Tibial artery (tissue), 4 donors: Measurements from ENCODE around the gene ZNF462.

Experiments used
- DNase-seq, 2 donors: peaks; one replicate each; pipeline ENCODE4 v3.0.0-alpha.2; 2019
- H3K27ac ChIP-seq, 2 donors: fragments of 200-600 bp; sonication (generic) in 1 of 2; 1 replicate in 1 of 2; 2 replicates in 1 of 2; pipeline ENCODE4 v1.5.1; 2018 to 2019; ENCODE audit warnings: mild to moderate bottlenecking in 1 of 2
- H3K27me3 ChIP-seq, 2 donors: fragments of 200-600 bp; sonication (generic) in 1 of 2; one replicate each; pipeline versions ENCODE4 v1.5.1 to v1.6.0; 2016 to 2019
- H3K36me3 ChIP-seq, 3 donors: fragments of 200-600 bp; sonication (generic) in 2 of 3; one replicate each; pipeline ENCODE4 v1.5.1; 2016 to 2019; ENCODE audit warnings: mild to moderate bottlenecking in 2 of 3
- H3K4me1 ChIP-seq, 4 donors: fragments of 200-600 bp; sonication (generic) in 2 of 4; 1 replicate in 3 of 4; 2 replicates in 1 of 4; pipeline ENCODE4 v1.5.1; 2016 to 2019
- H3K4me3 ChIP-seq, 2 donors: fragments of 200-600 bp; sonication (generic) in 1 of 2; 1 replicate in 1 of 2; 2 replicates in 1 of 2; pipeline ENCODE4 v1.5.1; 2018 to 2019; ENCODE audit warnings: mild to moderate bottlenecking in 2 of 2
- H3K9me3 ChIP-seq, 3 donors: fragments of 200-600 bp; sonication (generic) in 1 of 3; one replicate each; pipeline ENCODE4 v1.5.1; 2016 to 2019
- CTCF ChIP-seq, 2 experiments: fragments of 200-600 bp in 1 of 2; fragments of 450-650 bp in 1 of 2; IDR thresholded peaks; one replicate each; pipeline ENCODE4 v1.5.1; 2017 to 2019; ENCODE audit warnings: antibody characterized with exemption in 2 of 2, mild to moderate bottlenecking in 1 of 2, moderate library complexity in 1 of 2
- intact Hi-C: fragments of 100-400 bp; cut with DNase I; formaldehyde crosslinking; loops from one replicate; pipeline ENCODE4 v1.15.0; 2023; ENCODE audit warnings: low total_unique reads

The ZNF462 gene

GRCh38 chr9:106928350-106928749 lies 65.4 kb downstream of the ZNF462 start:
- no peaks in the 10 kb centered on the region for H3K9me3 ChIP-seq
- no peaks in the 10 kb centered on the region for H3K27me3 ChIP-seq
- H3K36me3 ChIP-seq: peaks cover 20 to 90% (median 45%) of the 10 kb centered on the region in 3 donors
- intact Hi-C loops: no loop called here
- no peak overlapping the region for H3K27ac ChIP-seq
- TF ChIP-seq CTCF (IDR thresholded peaks at IDR 0.05): no peak
- no peak for DNase-seq
- H3K4me3 ChIP-seq: no peak overlapping the region
- H3K4me1 ChIP-seq: no peaks in the 10 kb centered on the region

DNA sequence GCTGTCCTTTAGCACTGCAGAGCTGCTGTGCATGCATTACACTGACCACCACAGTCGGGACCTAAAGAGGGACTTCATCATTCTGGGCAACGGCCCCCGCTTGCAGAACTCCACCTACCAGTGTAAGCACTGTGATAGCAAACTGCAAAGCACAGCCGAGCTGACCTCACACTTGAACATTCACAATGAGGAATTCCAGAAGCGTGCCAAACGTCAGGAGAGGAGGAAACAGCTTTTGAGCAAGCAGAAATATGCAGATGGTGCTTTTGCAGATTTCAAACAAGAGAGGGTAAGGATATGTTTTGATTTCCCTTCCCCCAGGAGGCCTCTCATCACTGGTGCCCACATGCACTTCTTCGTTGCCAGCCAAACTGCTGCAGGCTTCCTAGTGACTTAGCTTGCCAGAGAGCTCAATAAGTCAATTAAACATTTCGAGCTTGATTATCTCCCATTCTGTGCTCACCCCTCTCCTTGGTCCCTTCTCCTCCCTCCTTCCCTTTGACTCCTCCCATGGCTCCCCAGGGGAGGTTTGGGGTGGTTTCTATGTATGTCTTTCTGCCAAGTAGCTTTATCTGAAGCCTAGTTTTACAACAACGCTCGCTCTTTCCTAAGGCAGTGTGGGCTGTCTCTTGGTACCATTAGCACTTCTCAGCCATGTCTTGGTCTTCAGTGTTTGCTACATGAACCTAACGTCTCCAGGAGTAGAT lies 66.7 kb downstream of the ZNF462 start:
- Histone ChIP-seq H3K27ac (no peak overlapping the region), H3K36me3 (peaks cover 17 to 79% (median 38%) of the 10 kb centered on the region in 3 donors), H3K27me3 (no peaks in the 10 kb centered on the region), H3K9me3 (no peaks in the 10 kb centered on the region), H3K4me3 (no peak overlapping the region), H3K4me1 (no peaks in the 10 kb centered on the region)
- DNase-seq: no peak
- intact Hi-C loops: no loop called here
- no peak for TF ChIP-seq CTCF (IDR thresholded peaks at IDR 0.05)

DNA sequence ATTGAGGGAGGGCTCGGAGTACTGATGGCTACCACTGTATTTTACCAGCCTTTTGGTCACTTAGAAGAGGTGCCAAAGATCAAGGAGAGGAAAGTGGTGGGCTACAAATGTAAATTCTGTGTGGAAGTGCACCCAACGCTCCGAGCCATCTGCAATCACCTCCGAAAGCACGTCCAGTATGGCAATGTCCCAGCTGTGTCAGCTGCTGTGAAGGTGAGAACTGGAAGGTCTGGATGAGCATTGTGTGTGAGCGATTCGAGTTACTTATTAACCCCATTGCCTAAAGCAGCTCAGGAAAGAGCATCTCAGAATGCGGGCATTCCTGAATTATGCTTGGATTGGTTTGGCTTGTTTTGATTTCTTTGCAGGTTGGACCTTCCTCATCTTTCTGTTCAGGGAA lies 67.5 kb downstream of the ZNF462 start:
- H3K4me3 ChIP-seq: no peak overlapping the region
- H3K27ac ChIP-seq: no peak overlapping the region
- H3K36me3 ChIP-seq: peaks cover 13 to 75% (median 31%) of the 10 kb centered on the region in 3 donors
- H3K9me3 ChIP-seq: no peaks in the 10 kb centered on the region
- TF ChIP-seq CTCF (IDR thresholded peaks at IDR 0.05): no peak
- intact Hi-C loops: no loop called here
- no peaks in the 10 kb centered on the region for H3K27me3 ChIP-seq
- H3K4me1 ChIP-seq: no peaks in the 10 kb centered on the region
- DNase-seq: no peak

DNA sequence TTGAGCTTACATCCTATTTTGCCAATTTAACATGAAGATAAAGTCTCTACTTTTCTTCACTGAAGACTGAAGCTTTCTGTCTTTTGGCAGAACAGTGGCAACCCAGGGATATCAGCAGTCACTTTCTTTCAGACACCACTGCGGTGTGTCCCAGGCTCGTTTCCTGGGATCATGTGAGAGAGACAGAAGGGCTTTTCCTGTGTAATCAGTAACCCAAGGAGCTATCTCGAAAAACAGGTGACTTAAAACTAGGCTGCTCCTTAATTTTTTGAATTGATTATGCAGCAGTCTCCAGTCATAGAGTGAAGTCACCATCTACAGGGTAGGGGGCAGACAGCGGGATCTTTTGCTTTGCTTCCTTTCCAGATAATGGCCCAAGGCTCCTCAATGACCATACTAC lies 68.5 kb downstream of the ZNF462 start:
- intact Hi-C loops: no loop called here
- TF ChIP-seq CTCF (IDR thresholded peaks at IDR 0.05): no peak
- H3K27ac ChIP-seq: no peak overlapping the region
- no peaks in the 10 kb centered on the region for H3K9me3 ChIP-seq
- H3K27me3 ChIP-seq: no peaks in the 10 kb centered on the region
- no peak overlapping the region for H3K4me3 ChIP-seq
- H3K4me1 ChIP-seq: no peaks in the 10 kb centered on the region
- DNase-seq: no peak
- H3K36me3 ChIP-seq: peaks cover 13 to 75% (median 33%) of the 10 kb centered on the region in 3 donors

DNA sequence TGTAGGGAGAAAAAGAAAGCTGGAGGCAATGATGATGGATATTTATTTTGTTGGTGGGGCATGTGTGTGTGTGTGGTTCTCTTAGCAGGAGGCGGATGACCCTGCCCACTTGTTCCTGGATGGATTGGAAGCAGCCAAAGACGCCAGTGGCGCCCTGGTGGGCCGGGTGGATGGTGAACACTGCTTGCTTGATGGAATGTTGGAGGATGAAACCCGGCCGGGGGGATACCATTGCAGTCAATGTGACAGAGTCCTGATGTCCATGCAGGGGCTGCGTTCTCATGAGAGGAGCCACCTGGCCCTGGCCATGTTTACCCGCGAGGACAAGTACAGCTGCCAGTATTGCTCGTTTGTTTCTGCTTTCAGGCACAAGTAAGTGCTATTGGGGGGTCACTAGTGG lies 69.2 kb downstream of the ZNF462 start:
- Histone ChIP-seq H3K9me3 (no peaks in the 10 kb centered on the region), H3K27me3 (no peaks in the 10 kb centered on the region), H3K27ac (no peak overlapping the region), H3K36me3 (peaks cover 12 to 75% (median 30%) of the 10 kb centered on the region in 3 donors), H3K4me3 (no peak overlapping the region), H3K4me1 (no peaks in the 10 kb centered on the region)
- TF ChIP-seq CTCF (IDR thresholded peaks at IDR 0.05): no peak
- DNase-seq: no peak
- intact Hi-C loops: no loop called here
